HEK293 (cell line): ENCODE measurements around the gene IGFBP2.

ENCODE experiments used
- SALL2 ChIP-seq: fragments of 450-650 bp; formaldehyde crosslinking; IDR thresholded peaks from 2 replicates; pipeline ENCODE4 v1.5.0; 2017; ENCODE audit warnings: missing biosample characterization, mild to moderate bottlenecking, missing genetic modification characterization, borderline replicate concordance
- SETDB1 ChIP-seq: IDR thresholded peaks from one replicate; pipeline ENCODE4 v1.6.1; 2017; ENCODE audit warnings: mild to moderate bottlenecking, low read length, moderate library complexity, mixed read lengths; ENCODE audit not compliant: insufficient read length
- ZNF24 ChIP-seq: fragments of 450-650 bp; formaldehyde crosslinking; IDR thresholded peaks from 2 replicates; pipeline ENCODE4 v1.5.1; 2016; ENCODE audit warnings: missing biosample characterization, missing genetic modification characterization
- ZNF510 ChIP-seq: fragments of 450-650 bp; formaldehyde crosslinking; IDR thresholded peaks from 2 replicates; pipeline ENCODE4 v1.5.1; 2018; ENCODE audit warnings: mild to moderate bottlenecking, missing genetic modification characterization, missing biosample characterization; ENCODE audit not compliant: insufficient replicate concordance
- TF ChIP-seq, protein P1 (sequence below): fragments of 450-650 bp; formaldehyde crosslinking; IDR thresholded peaks from 2 replicates; pipeline ENCODE4 v1.5.1; 2016; ENCODE audit warnings: missing biosample characterization, missing genetic modification characterization
- TF ChIP-seq, protein P2 (sequence below): fragments of 450-650 bp; formaldehyde crosslinking; IDR thresholded peaks from 2 replicates; pipeline ENCODE4 v1.5.1; 2016; ENCODE audit warnings: missing biosample characterization, missing genetic modification characterization, low read depth
- TF ChIP-seq, protein P3 (sequence below): fragments of 450-650 bp; formaldehyde crosslinking; IDR thresholded peaks from 2 replicates; pipeline ENCODE4 v1.5.1; 2016; ENCODE audit warnings: missing biosample characterization, missing genetic modification characterization
- TF ChIP-seq, protein P4 (sequence below): fragments of 450-650 bp; formaldehyde crosslinking; conservative IDR thresholded peaks from 2 replicates; pipeline ENCODE4 v1.5.1; 2016; ENCODE audit warnings: low read depth, missing biosample characterization, missing genetic modification characterization

DNA sequence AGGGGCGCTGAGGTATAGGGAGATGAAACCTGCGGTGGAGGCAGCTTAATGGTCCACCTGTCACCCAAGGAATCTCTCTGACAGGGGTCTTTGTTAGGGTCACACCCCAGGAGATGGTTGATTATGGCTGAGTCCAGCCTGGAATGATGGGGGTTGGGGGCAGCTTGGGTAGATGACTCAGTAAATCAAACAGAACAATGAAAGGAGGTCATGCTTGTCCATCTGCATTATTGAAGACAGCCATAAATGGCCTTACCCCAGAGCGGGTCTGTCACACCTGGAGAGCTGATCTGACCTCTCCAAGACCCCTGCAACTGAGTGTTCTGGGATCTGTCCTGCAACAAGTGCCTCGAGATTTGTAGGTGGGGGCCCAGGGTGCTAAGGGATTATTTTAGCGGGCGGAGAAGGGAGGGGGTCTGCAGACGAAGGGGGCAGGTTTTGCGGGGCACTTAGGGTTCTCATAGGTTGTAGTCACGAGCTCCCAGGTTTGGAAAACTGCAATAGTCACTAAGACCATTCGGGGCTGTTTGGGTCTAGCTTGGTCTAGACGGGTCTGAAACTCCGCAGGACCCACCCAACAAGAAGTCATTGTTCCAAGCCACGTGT, 771 bp upstream of the IGFBP2 start:
- no peak for TF ChIP-seq SALL2
- TF ChIP-seq ZNF510 (tag by site-specific recombination), result no peak
- TF ChIP-seq, protein P1, sequence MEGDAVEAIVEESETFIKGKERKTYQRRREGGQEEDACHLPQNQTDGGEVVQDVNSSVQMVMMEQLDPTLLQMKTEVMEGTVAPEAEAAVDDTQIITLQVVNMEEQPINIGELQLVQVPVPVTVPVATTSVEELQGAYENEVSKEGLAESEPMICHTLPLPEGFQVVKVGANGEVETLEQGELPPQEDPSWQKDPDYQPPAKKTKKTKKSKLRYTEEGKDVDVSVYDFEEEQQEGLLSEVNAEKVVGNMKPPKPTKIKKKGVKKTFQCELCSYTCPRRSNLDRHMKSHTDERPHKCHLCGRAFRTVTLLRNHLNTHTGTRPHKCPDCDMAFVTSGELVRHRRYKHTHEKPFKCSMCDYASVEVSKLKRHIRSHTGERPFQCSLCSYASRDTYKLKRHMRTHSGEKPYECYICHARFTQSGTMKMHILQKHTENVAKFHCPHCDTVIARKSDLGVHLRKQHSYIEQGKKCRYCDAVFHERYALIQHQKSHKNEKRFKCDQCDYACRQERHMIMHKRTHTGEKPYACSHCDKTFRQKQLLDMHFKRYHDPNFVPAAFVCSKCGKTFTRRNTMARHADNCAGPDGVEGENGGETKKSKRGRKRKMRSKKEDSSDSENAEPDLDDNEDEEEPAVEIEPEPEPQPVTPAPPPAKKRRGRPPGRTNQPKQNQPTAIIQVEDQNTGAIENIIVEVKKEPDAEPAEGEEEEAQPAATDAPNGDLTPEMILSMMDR (tag by site-specific recombination), result no peak
- TF ChIP-seq, protein P2, sequence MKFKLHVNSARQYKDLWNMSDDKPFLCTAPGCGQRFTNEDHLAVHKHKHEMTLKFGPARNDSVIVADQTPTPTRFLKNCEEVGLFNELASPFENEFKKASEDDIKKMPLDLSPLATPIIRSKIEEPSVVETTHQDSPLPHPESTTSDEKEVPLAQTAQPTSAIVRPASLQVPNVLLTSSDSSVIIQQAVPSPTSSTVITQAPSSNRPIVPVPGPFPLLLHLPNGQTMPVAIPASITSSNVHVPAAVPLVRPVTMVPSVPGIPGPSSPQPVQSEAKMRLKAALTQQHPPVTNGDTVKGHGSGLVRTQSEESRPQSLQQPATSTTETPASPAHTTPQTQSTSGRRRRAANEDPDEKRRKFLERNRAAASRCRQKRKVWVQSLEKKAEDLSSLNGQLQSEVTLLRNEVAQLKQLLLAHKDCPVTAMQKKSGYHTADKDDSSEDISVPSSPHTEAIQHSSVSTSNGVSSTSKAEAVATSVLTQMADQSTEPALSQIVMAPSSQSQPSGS (tag by site-specific recombination), result no peak
- TF ChIP-seq, protein P3, sequence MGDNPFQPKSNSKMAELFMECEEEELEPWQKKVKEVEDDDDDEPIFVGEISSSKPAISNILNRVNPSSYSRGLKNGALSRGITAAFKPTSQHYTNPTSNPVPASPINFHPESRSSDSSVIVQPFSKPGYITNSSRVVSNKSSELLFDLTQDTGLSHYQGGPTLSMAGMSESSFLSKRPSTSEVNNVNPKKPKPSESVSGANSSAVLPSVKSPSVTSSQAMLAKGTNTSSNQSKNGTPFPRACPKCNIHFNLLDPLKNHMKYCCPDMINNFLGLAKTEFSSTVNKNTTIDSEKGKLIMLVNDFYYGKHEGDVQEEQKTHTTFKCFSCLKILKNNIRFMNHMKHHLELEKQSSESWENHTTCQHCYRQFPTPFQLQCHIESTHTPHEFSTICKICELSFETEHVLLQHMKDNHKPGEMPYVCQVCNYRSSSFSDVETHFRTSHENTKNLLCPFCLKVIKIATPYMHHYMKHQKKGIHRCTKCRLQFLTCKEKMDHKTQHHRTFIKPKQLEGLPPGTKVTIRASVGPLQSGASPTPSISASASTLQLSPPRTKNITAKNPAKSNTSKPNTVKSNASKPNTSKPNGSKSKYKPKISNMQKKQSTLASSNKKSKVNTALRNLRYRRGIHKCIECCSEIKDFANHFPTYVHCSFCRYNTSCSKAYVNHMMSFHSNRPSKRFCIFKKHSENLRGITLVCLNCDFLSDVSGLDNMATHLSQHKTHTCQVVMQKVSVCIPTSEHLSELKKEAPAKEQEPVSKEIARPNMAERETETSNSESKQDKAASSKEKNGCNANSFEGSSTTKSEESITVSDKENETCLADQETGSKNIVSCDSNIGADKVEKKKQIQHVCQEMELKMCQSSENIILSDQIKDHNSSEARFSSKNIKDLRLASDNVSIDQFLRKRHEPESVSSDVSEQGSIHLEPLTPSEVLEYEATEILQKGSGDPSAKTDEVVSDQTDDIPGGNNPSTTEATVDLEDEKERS, result no peak
- TF ChIP-seq SETDB1, result no peak
- TF ChIP-seq, protein P4, sequence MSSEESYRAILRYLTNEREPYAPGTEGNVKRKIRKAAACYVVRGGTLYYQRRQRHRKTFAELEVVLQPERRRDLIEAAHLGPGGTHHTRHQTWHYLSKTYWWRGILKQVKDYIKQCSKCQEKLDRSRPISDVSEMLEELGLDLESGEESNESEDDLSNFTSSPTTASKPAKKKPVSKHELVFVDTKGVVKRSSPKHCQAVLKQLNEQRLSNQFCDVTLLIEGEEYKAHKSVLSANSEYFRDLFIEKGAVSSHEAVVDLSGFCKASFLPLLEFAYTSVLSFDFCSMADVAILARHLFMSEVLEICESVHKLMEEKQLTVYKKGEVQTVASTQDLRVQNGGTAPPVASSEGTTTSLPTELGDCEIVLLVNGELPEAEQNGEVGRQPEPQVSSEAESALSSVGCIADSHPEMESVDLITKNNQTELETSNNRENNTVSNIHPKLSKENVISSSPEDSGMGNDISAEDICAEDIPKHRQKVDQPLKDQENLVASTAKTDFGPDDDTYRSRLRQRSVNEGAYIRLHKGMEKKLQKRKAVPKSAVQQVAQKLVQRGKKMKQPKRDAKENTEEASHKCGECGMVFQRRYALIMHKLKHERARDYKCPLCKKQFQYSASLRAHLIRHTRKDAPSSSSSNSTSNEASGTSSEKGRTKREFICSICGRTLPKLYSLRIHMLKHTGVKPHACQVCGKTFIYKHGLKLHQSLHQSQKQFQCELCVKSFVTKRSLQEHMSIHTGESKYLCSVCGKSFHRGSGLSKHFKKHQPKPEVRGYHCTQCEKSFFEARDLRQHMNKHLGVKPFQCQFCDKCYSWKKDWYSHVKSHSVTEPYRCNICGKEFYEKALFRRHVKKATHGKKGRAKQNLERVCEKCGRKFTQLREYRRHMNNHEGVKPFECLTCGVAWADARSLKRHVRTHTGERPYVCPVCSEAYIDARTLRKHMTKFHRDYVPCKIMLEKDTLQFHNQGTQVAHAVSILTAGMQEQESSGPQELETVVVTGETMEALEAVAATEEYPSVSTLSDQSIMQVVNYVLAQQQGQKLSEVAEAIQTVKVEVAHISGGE (tag by site-specific recombination), result no peak
- TF ChIP-seq ZNF24 (tag by site-specific recombination), result no peak
